A673 (cell line): ENCODE data around the gene SDK1. TPM values are rescaled to one million over a fixed set of nuclear protein-coding genes. Genes with fewer than 3 reads are reported as not detected.

Experiments
- BruUV-seq: library from RNA; stranded (reverse); fragments of 400-500 nt; replicated peaks from 2 replicates; lab custom pipeline; 2021; lab: Mats Ljungman, UMichigan
- CTCF ChIA-PET: fragments of 300-600 bp; sonication (Branson Sonifier 250); formaldehyde crosslinking; loops from one replicate; lab custom pipeline; 2022; ENCODE audit warnings: antibody characterized with exemption; lab: Charles Lee
- POLR2A ChIA-PET: fragments of 300-600 bp; sonication (Branson Sonifier 250); formaldehyde crosslinking; loops from one replicate; lab custom pipeline; 2022; ENCODE audit warnings: antibody characterized with exemption; ENCODE audit not compliant: low non-redundant PET; lab: Charles Lee
- DNase-seq: peaks from one replicate; pipeline ENCODE4 v3.0.0-alpha.2; 2015; ENCODE audit warnings: low spot score
- H3K27ac ChIP-seq: fragments of 200-600 bp; sonication (generic); 2 replicates; pipeline ENCODE4 v1.5.1; 2016; ENCODE audit warnings: mixed run types, low read depth, mild to moderate bottlenecking, mixed read lengths, antibody characterized with exemption, low read length; ENCODE audit not compliant: poor library complexity, severe bottlenecking
- H3K27me3 ChIP-seq: fragments of 200-600 bp; sonication (generic); replicated peaks from 2 replicates; pipeline ENCODE4 v1.6.1; 2017; ENCODE audit warnings: mixed run types, low read depth, mild to moderate bottlenecking, mixed read lengths, antibody characterized with exemption, low read length; ENCODE audit not compliant: insufficient read depth, poor library complexity
- H3K36me3 ChIP-seq: fragments of 200-600 bp; sonication (generic); 2 replicates; pipeline ENCODE4 v1.6.1; 2016; ENCODE audit warnings: mixed run types, mild to moderate bottlenecking, mixed read lengths, antibody characterized with exemption, low read length; ENCODE audit not compliant: insufficient read depth, poor library complexity, severe bottlenecking
- H3K4me1 ChIP-seq: fragments of 200-600 bp; sonication (generic); 2 replicates; pipeline ENCODE4 v1.6.1; 2017; ENCODE audit warnings: mixed run types, mild to moderate bottlenecking, mixed read lengths, antibody characterized with exemption, low read length; ENCODE audit not compliant: insufficient read depth, poor library complexity, severe bottlenecking
- H3K4me3 ChIP-seq: fragments of 200-600 bp; sonication (generic); 2 replicates; pipeline ENCODE4 v1.5.1; 2016; ENCODE audit warnings: low read depth, mixed run types, mild to moderate bottlenecking, mixed read lengths, low read length; ENCODE audit not compliant: poor library complexity, severe bottlenecking
- H3K9me3 ChIP-seq: fragments of 200-600 bp; sonication (generic); 2 replicates; pipeline ENCODE4 v1.6.1; 2016; ENCODE audit warnings: mixed run types, low read depth, mild to moderate bottlenecking, mixed read lengths, antibody characterized with exemption, low read length; ENCODE audit not compliant: poor library complexity, severe bottlenecking
- CTCF ChIP-seq: fragments of 300-800, 200-600 bp; sonication (generic); conservative IDR thresholded peaks from 2 replicates; pipeline ENCODE4 v1.5.1; 2017; ENCODE audit warnings: low read depth, mild to moderate bottlenecking, antibody characterized with exemption, low read length, moderate library complexity, mixed read lengths
- EZH2 ChIP-seq: fragments of 200-600 bp; sonication (generic); IDR thresholded peaks from 2 replicates; pipeline ENCODE4 v1.6.1; 2017; ENCODE audit warnings: borderline replicate concordance, low read depth, mild to moderate bottlenecking, mixed read lengths, antibody characterized with exemption, low read length; ENCODE audit not compliant: poor library complexity, severe bottlenecking
- intact Hi-C: fragments of 100-400 bp; cut with micrococcal nuclease; formaldehyde crosslinking; loops from one replicate; pipeline ENCODE4 v1.10.0; 2022; ENCODE audit not compliant: unreplicated experiment
- total RNA-seq: library from RNA; stranded (reverse); gene quantifications from 2 replicates; pipeline ENCODE4 v1.2.3, GENCODE V29; 2021

Gene SDK1
- total RNA-seq, 1 experiment from 2014 or later: 14.7 TPM

- Histone ChIP-seq H3K27me3 (peaks cover 5% of the 10 kb centered on the region), H3K27ac (no peak overlapping the region), H3K36me3 (no peaks in the 10 kb centered on the region), H3K4me1 (peaks cover 37% of the 10 kb centered on the region), H3K9me3 (no peaks in the 10 kb centered on the region), H3K4me3 (no peak overlapping the region)
- no TSS peak for BruUV-seq
- CTCF ChIA-PET: no interaction called here
- intact Hi-C loops: no loop called here
- POLR2A ChIA-PET: no interaction called here
- no peak for DNase-seq
- TF ChIP-seq CTCF: peak; percentile 25; the same call in 1 of the 2 replicates
- no peak for TF ChIP-seq EZH2
These were observed 133.6 kb downstream of the SDK1 start for GRCh38 chr7:3434611-3435010.

GRCh38 chr7:3436112-3436511, 135.1 kb downstream of the SDK1 start:
- H3K27ac ChIP-seq: no peak overlapping the region
- BruUV-seq: no TSS peak

GRCh38 chr7:3436746-3437145, 135.7 kb downstream of the SDK1 start:
- no TSS peak for BruUV-seq
- Histone ChIP-seq H3K27me3 (peaks cover 5% of the 10 kb centered on the region), H3K36me3 (no peaks in the 10 kb centered on the region), H3K4me3 (no peak overlapping the region), H3K27ac (no peak overlapping the region), H3K9me3 (no peaks in the 10 kb centered on the region), H3K4me1 (peaks cover 41% of the 10 kb centered on the region)
- no peak for TF ChIP-seq CTCF
- TF ChIP-seq EZH2: no peak
- DNase-seq: no peak
- CTCF ChIA-PET: no interaction called here
- intact Hi-C loops: no loop called here
- POLR2A ChIA-PET: no interaction called here

More at GRCh38 chr7:3436112-3436511, 135.1 kb downstream of the SDK1 start:
- intact Hi-C loops: no loop called here
- no peak overlapping the region for H3K4me3 ChIP-seq
- ChIA-PET CTCF (no interaction called here), POLR2A (interaction anchor here (0.7 kb wide), 1 partner anchor 735 kb away, joined by 3 read pairs; no protein-coding TSS in a partner anchor)
- TF ChIP-seq EZH2: no peak
- no peak for TF ChIP-seq CTCF
- DNase-seq: no peak
- H3K36me3 ChIP-seq: no peaks in the 10 kb centered on the region
- H3K4me1 ChIP-seq: peaks cover 41% of the 10 kb centered on the region
- no peaks in the 10 kb centered on the region for H3K9me3 ChIP-seq
- H3K27me3 ChIP-seq: peaks cover 5% of the 10 kb centered on the region
